Sciatic nerve (tissue), 2 donors: ENCODE results near the gene RASSF4. TPM values are rescaled to one million over a fixed set of nuclear protein-coding genes. Genes with fewer than 3 reads are reported as not detected.

Source experiments
- ATAC-seq: fragments of 200-7000 bp; cut with Tn5 transposase; one replicate; pipeline ENCODE4 v1.9.1; 2020; ENCODE audit warnings: mild to moderate bottlenecking, moderate library complexity
- DNase-seq: peaks from one replicate; pipeline ENCODE4 v3.0.0-alpha.2; 2020; ENCODE audit warnings: low spot score
- intact Hi-C: fragments of 100-400 bp; cut with DNase I; formaldehyde crosslinking; loops from one replicate; pipeline ENCODE4 v1.14.2; 2022
- total RNA-seq: library from RNA; stranded (reverse); fragmentation: NEBNext Ultra II Directional; extraction: Animal tissue kit (Norgen Biotek cat#: 25700); gene quantifications from one replicate; pipeline ENCODE4 v1.2.1, GENCODE V29; 2021
- donor health status: DM: no; HTN: no; CAD: no.
- donor health status: DM: no; HTN: no; CAD: no.

Gene RASSF4
- total RNA-seq, 1 donor from 2014 or later: 63.7 TPM

- no peak for DNase-seq
- intact Hi-C loops: no loop called here
Observed at GRCh38 chr10:44925811-44926750, 33.5 kb upstream of the RASSF4 start.

GRCh38 chr10:44926751-44927351, 32.8 kb upstream of the RASSF4 start:
- intact Hi-C loops: no loop called here
- DNase-seq (no peak), ATAC-seq (no peak)

More at GRCh38 chr10:44925811-44926750, 33.5 kb upstream of the RASSF4 start:
- no peak for ATAC-seq

- ATAC-seq: peak; percentile 89
- DNase-seq: no peak
- intact Hi-C loops: no loop called here
Observed at GRCh38 chr10:44927352-44927751, 32.2 kb upstream of the RASSF4 start.

- no peak for ATAC-seq
- DNase-seq: no peak
- intact Hi-C loops: no loop called here
Observed at GRCh38 chr10:44928462-44928861, 31.1 kb upstream of the RASSF4 start.

GRCh38 chr10:44929356-44930255, 30.0 kb upstream of the RASSF4 start:
- DNase-seq: no peak
- intact Hi-C loops: no loop called here

GRCh38 chr10:44930904-44931620, 28.5 kb upstream of the RASSF4 start:
- DNase-seq (no peak), ATAC-seq (no peak)
- intact Hi-C loops: no loop called here

More at GRCh38 chr10:44929356-44930255, 30.0 kb upstream of the RASSF4 start:
- ATAC-seq: no peak

- DNase-seq: no peak
- intact Hi-C loops: no loop called here
Observed at GRCh38 chr10:44931621-44932516, 27.7 kb upstream of the RASSF4 start.

GRCh38 chr10:44932517-44933450, 26.8 kb upstream of the RASSF4 start:
- peak; percentile 88 for ATAC-seq
- DNase-seq: peak; percentile 97
- intact Hi-C loops: no loop called here

More at GRCh38 chr10:44931621-44932516, 27.7 kb upstream of the RASSF4 start:
- ATAC-seq: no peak

GRCh38 chr10:44933451-44934321, 25.9 kb upstream of the RASSF4 start:
- ATAC-seq (no peak), DNase-seq (no peak)
- intact Hi-C loops: no loop called here

GRCh38 chr10:44934416-44935200, 25.0 kb upstream of the RASSF4 start:
- peak; percentile 73 for DNase-seq
- no peak for ATAC-seq
- intact Hi-C loops: no loop called here

GRCh38 chr10:44935201-44935965, 24.2 kb upstream of the RASSF4 start:
- DNase-seq: peak; percentile 84
- intact Hi-C loops: no loop called here
- ATAC-seq: peak; percentile 88

- ATAC-seq (no peak), DNase-seq (no peak)
- intact Hi-C loops: loop anchor here (2.0 kb wide), 1 partner anchor 39 kb away; no protein-coding TSS in a partner anchor
Observed at GRCh38 chr10:44935966-44936295, 23.7 kb upstream of the RASSF4 start.

- intact Hi-C loops: loop anchor here (2.0 kb wide), 1 partner anchor 38 kb away; no protein-coding TSS in a partner anchor
- ATAC-seq: no peak
- no peak for DNase-seq
Observed at GRCh38 chr10:44936314-44936975, 23.2 kb upstream of the RASSF4 start.
